CD14-positive monocyte (primary cell): ENCODE measurements around the gene TMPRSS3. TPM values are rescaled to one million over a fixed set of nuclear protein-coding genes. Genes with fewer than 3 reads are reported as not detected.

Experiments used
- DNase-seq, 3 donors: peaks; one replicate each; pipeline ENCODE4 v3.0.0-alpha.2; 2011 to 2022
- H2AFZ ChIP-seq: 2 replicates; pipeline ENCODE4 v1.6.0; 2012; ENCODE audit warnings: mild to moderate bottlenecking, low read depth, low read length, inconsistent platforms; ENCODE audit not compliant: insufficient read depth, poor library complexity, severe bottlenecking
- H3K27ac ChIP-seq, 2 donors: 1 replicate in 1 of 2; 2 replicates in 1 of 2; pipeline ENCODE4 v1.5.1; 2012 to 2013; ENCODE audit warnings: low read length in 2 of 2, control low read depth in 1 of 2, inconsistent platforms in 1 of 2, low read depth in 1 of 2, mild to moderate bottlenecking in 1 of 2
- H3K27me3 ChIP-seq, 2 donors: one replicate each; pipeline versions ENCODE4 v1.6.0 to v1.6.1; 2011 to 2013; ENCODE audit warnings: low read length in 2 of 2; ENCODE audit not compliant: control insufficient read depth in 2 of 2, insufficient read depth in 2 of 2
- H3K36me3 ChIP-seq, 2 donors: replicated peaks in 1 of 2; 1 replicate in 1 of 2; 2 replicates in 1 of 2; pipeline versions ENCODE4 v1.5.1 to v1.6.1; 2012 to 2013; ENCODE audit warnings: low read length in 2 of 2, control low read depth in 1 of 2, inconsistent platforms in 1 of 2, mild to moderate bottlenecking in 1 of 2; ENCODE audit not compliant: insufficient read depth in 2 of 2, control insufficient read depth in 1 of 2
- H3K4me1 ChIP-seq, 2 donors: 1 replicate in 1 of 2; 2 replicates in 1 of 2; pipeline versions ENCODE4 v1.5.1 to v1.6.1; 2012 to 2013; ENCODE audit warnings: low read length in 2 of 2, control low read depth in 1 of 2, inconsistent platforms in 1 of 2, mild to moderate bottlenecking in 1 of 2, moderate library complexity in 1 of 2; ENCODE audit not compliant: insufficient read depth in 2 of 2, control insufficient read depth in 1 of 2
- H3K4me2 ChIP-seq: replicated peaks from 2 replicates; pipeline ENCODE3; 2012; ENCODE audit warnings: low read length, moderate library complexity, mild to moderate bottlenecking; ENCODE audit not compliant: poor library complexity, severe bottlenecking; ENCODE audit errors: extremely low read depth
- H3K4me3 ChIP-seq, 3 experiments: fragments of 200-600 bp in 1 of 3; sonication (generic) in 1 of 3; replicated peaks in 1 of 3; 1 replicate in 2 of 3; 2 replicates in 1 of 3; pipeline ENCODE4 v1.5.1; 2011 to 2013; ENCODE audit warnings: low read length in 3 of 3, mild to moderate bottlenecking in 3 of 3, control low read depth in 2 of 3, low read depth in 2 of 3, inconsistent platforms in 1 of 3, moderate library complexity in 1 of 3
- H3K79me2 ChIP-seq: 2 replicates; pipeline ENCODE4 v1.6.0; 2012; ENCODE audit warnings: mild to moderate bottlenecking, control low read depth, inconsistent platforms, low read length, moderate library complexity; ENCODE audit not compliant: insufficient read depth
- H3K9ac ChIP-seq: 2 replicates; pipeline ENCODE4 v1.6.0; 2017; ENCODE audit warnings: low read length, mild to moderate bottlenecking; ENCODE audit not compliant: insufficient read depth, poor library complexity, severe bottlenecking
- H3K9me3 ChIP-seq, 2 donors: replicated peaks in 1 of 2; 1 replicate in 1 of 2; 2 replicates in 1 of 2; pipeline versions ENCODE4 v1.5.1 to v1.6.1; 2012 to 2013; ENCODE audit warnings: low read length in 2 of 2, control low read depth in 1 of 2; ENCODE audit not compliant: control insufficient read depth in 1 of 2, insufficient read depth in 1 of 2
- H4K20me1 ChIP-seq: 2 replicates; pipeline ENCODE4 v1.6.0; 2012; ENCODE audit warnings: mild to moderate bottlenecking, low read length, control low read depth, moderate library complexity; ENCODE audit not compliant: insufficient read depth
- H3K27ac Mint-ChIP-seq, 7 donors: one replicate each; pipeline ENCODE4 v1.8.0; 2020; ENCODE audit warnings: mild to moderate bottlenecking in 7 of 7, mixed read lengths in 7 of 7, moderate library complexity in 6 of 7, inconsistent platforms in 2 of 7
- H3K27me3 Mint-ChIP-seq, 3 donors: one replicate each; pipeline ENCODE4 v1.8.0; 2021 to 2022; ENCODE audit warnings: low read depth in 3 of 3, mild to moderate bottlenecking in 3 of 3, mixed read lengths in 3 of 3, moderate library complexity in 3 of 3, inconsistent platforms in 1 of 3
- H3K36me3 Mint-ChIP-seq, 2 donors: one replicate each; pipeline ENCODE4 v1.8.0; 2020; ENCODE audit warnings: mixed read lengths in 2 of 2, inconsistent platforms in 1 of 2, mild to moderate bottlenecking in 1 of 2
- H3K4me1 Mint-ChIP-seq: one replicate; pipeline ENCODE4 v1.8.0; 2020; ENCODE audit warnings: mild to moderate bottlenecking, mixed read lengths
- H3K4me3 Mint-ChIP-seq, 2 donors: one replicate each; pipeline ENCODE4 v1.8.0; 2020; ENCODE audit warnings: mild to moderate bottlenecking in 2 of 2, mixed read lengths in 2 of 2, moderate library complexity in 1 of 2
- H3K9me3 Mint-ChIP-seq, 7 donors: one replicate each; pipeline ENCODE4 v1.8.0; 2020 to 2022; ENCODE audit warnings: mixed read lengths in 7 of 7, mild to moderate bottlenecking in 6 of 7, moderate library complexity in 6 of 7, inconsistent platforms in 2 of 7
- WGBS: methylation state at CpG from one replicate; pipeline ENCODE4 v1.1.5; 2013; ENCODE audit warnings: missing lambda C conversion rate; ENCODE audit not compliant: insufficient coverage; 5-methylcytosine and 5-hydroxymethylcytosine counted together
- intact Hi-C, 2 donors: fragments of 100-400 bp; cut with micrococcal nuclease; formaldehyde crosslinking; loops; one replicate each; pipeline versions ENCODE4 v1.15.0 to v1.15.1; 2023
- polyA plus RNA-seq, 3 donors: library from polyadenylated mRNA; depleted of rRNA in 1 of 3; unstranded in 2 of 3; stranded (reverse) in 1 of 3; fragments of 300-500 nt in 2 of 3; fragments of >200 nt in 1 of 3; fragmentation: Illumina TruSeq in 2 of 3; gene quantifications; 1 replicate in 2 of 3; 2 replicates in 1 of 3; pipeline ENCODE4 v1.2.3, GENCODE V29; 2012 to 2021
- TF ChIP-seq, protein P1 (sequence below): fragments of 200-600 bp; IDR thresholded peaks from one replicate; pipeline ENCODE4 v1.8.0; 2022; ENCODE audit warnings: antibody characterized with exemption, mild to moderate bottlenecking

TMPRSS3 gene
- polyA plus RNA-seq, 3 donors = 0.30 TPM; not detected in 2

DNA sequence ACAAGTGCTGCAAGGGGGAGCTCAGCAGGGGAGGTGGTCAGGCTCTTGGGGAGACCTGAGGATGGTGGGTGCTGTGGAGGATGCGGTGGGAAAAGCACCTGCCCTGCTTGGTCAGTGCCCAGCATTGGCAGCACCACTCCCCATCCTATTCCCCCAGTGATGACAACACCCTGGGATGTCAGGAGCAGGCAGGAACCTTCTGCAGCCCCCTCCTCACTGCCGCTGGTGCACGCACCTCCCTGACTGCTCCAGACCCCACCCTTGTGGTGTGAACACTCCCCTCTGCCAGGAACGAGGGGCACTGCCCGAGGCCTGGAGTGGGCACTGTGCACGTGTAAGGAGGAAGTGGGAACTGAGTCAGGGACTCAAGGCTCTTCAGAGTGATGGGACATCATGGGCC is 12.5 kb downstream of the TMPRSS3 start:
- WGBS = 75% methylated on average over 4 of the region's 6 CpGs
- Histone ChIP-seq H2AFZ (no peak overlapping the region), H3K9me3 (peaks cover 19 to 29% of the 10 kb centered on the region in 2 donors), H3K9ac (no peak overlapping the region), H3K27me3 (no peaks in the 10 kb centered on the region), H3K27ac (no peak overlapping the region), H3K79me2 (no peaks in the 10 kb centered on the region), H3K4me3 (no peak overlapping the region), H4K20me1 (no peaks in the 10 kb centered on the region), H3K4me1 (peaks cover 20 to 39% of the 10 kb centered on the region in 2 donors), H3K36me3 (no peaks in the 10 kb centered on the region), H3K4me2 (no peak overlapping the region)
- H3K9me3 Mint-ChIP-seq = peaks cover 11 to 20% (median 15%) of the 10 kb centered on the region in 7 donors
- intact Hi-C loops = loop anchor here in 1 of 2 donors (5.0 kb wide), 1 partner anchor 64 kb away; no protein-coding TSS in a partner anchor
- no peak for DNase-seq
- H3K27me3 Mint-ChIP-seq = peaks cover 0 to 8% (median 4%) of the 10 kb centered on the region in 3 donors
- peak overlapping the region in 1 of 7 donors; percentile 60 for H3K27ac Mint-ChIP-seq
- peaks cover 56% of the 10 kb centered on the region for H3K4me1 Mint-ChIP-seq
- no peaks in the 10 kb centered on the region for H3K36me3 Mint-ChIP-seq
- TF ChIP-seq, protein P1, sequence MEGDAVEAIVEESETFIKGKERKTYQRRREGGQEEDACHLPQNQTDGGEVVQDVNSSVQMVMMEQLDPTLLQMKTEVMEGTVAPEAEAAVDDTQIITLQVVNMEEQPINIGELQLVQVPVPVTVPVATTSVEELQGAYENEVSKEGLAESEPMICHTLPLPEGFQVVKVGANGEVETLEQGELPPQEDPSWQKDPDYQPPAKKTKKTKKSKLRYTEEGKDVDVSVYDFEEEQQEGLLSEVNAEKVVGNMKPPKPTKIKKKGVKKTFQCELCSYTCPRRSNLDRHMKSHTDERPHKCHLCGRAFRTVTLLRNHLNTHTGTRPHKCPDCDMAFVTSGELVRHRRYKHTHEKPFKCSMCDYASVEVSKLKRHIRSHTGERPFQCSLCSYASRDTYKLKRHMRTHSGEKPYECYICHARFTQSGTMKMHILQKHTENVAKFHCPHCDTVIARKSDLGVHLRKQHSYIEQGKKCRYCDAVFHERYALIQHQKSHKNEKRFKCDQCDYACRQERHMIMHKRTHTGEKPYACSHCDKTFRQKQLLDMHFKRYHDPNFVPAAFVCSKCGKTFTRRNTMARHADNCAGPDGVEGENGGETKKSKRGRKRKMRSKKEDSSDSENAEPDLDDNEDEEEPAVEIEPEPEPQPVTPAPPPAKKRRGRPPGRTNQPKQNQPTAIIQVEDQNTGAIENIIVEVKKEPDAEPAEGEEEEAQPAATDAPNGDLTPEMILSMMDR = no peak
- no peak overlapping the region for H3K4me3 Mint-ChIP-seq

DNA sequence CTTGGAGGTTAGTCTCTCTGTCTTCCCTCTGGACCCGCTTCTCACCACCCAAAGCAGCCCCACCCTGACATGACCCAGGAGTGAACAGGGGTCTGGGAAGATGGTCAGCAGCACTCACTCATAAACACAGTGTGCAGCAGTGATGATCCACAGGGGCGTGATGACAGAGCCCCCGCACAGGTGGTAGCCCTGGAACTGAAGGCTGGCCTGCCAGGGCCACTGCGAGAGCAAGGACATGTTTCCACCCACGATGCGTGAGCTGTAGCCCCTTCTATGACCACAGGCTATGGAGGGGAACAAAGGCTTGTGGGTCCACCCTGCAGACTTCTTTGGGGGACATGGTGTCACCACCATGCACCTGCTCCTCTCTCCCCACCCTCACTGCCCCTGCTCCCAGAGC is 12.9 kb downstream of the TMPRSS3 start:
- peaks cover 52% of the 10 kb centered on the region for H3K4me1 Mint-ChIP-seq

More for the DNA sequence above, 12.9 kb downstream of the TMPRSS3 start:
- Mint-ChIP-seq H3K27me3 (peaks cover 0 to 8% (median 4%) of the 10 kb centered on the region in 3 donors), H3K36me3 (no peaks in the 10 kb centered on the region), H3K9me3 (peaks cover 11 to 20% (median 15%) of the 10 kb centered on the region in 7 donors), H3K4me3 (no peak overlapping the region), H3K27ac (no peak overlapping the region)
- H3K79me2 ChIP-seq = no peaks in the 10 kb centered on the region
- no peak for DNase-seq
- TF ChIP-seq, protein P1 = no peak
- peaks cover 19 to 29% of the 10 kb centered on the region in 2 donors for H3K9me3 ChIP-seq
- WGBS = 96% methylated on average over 4 of the region's 6 CpGs
- peaks cover 20 to 35% of the 10 kb centered on the region in 2 donors for H3K4me1 ChIP-seq
- intact Hi-C loops = loop anchor here in 1 of 2 donors (5.0 kb wide), 1 partner anchor 64 kb away; no protein-coding TSS in a partner anchor
- no peak overlapping the region for H3K4me3 ChIP-seq
- no peak overlapping the region for H3K9ac ChIP-seq
- no peaks in the 10 kb centered on the region for H3K36me3 ChIP-seq
- H3K4me2 ChIP-seq = no peak overlapping the region
- H4K20me1 ChIP-seq = no peaks in the 10 kb centered on the region
- H3K27me3 ChIP-seq = no peaks in the 10 kb centered on the region
- no peak overlapping the region for H2AFZ ChIP-seq
- H3K27ac ChIP-seq = no peak overlapping the region
